ENCODE results near the gene PHAF1.

PHAF1 gene

DNA sequence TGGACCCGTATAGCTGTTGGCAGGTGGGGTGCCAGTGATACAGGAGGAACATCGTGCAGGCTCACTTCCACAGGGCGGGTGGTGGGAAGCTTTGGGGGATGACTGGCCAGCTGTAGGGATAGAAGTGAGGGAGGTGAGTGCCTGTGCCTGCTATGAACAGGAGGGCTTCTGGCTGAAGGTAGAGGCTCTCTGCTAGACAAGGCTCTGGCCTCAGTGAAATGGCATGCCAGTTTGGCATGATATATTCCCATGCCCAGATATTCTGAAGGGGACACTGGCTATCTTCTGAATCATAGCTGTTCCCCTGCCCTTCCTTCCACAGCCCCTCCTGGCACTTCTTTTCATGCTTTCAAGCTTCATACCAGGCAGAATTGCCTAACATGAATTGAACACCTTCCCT lies 19.1 kb downstream of the PHAF1 start:
- DNase-seq (ENCODE audit: insufficient read length, low spot score): no peak
- FAIRE-seq: no peak
- TF ChIP-seq CTCF (IDR thresholded peaks at IDR 0.05; ENCODE audit: insufficient read depth, missing control alignments): no peak

- no peak for FAIRE-seq
- no peak for TF ChIP-seq CTCF (IDR thresholded peaks at IDR 0.05; ENCODE audit: insufficient read depth, missing control alignments)
- DNase-seq (ENCODE audit: insufficient read length, low spot score): no peak
Observed at GRCh38 chr16:67129422-67129821, 19.7 kb downstream of the PHAF1 start.

DNA sequence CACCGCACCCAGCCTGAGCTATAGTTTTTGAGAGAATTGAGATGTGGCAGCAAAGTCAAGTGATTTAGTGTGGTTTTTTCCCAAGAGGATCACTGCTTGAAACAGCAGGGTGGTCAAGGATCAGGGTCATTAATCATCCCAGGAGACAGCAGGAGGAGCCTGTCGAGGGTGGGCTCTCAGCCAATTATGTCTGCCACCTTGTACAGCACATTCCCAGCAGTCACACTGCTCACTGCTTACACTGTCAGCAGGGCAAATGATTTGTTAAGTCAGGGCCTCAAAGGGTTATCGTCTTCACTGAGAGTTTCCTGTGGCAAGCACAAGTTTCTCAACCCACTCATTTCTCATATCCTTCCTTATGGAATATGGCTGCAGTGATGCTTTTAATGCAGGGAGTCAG lies 27.9 kb downstream of the PHAF1 start:
- no peak for FAIRE-seq
- no peak for DNase-seq (ENCODE audit: insufficient read length, low spot score)
- no peak for TF ChIP-seq CTCF (IDR thresholded peaks at IDR 0.05; ENCODE audit: insufficient read depth, missing control alignments)

- no peak for TF ChIP-seq CTCF (IDR thresholded peaks at IDR 0.05; ENCODE audit: insufficient read depth, missing control alignments)
- FAIRE-seq: no peak
Observed at GRCh38 chr16:67141391-67141790, 31.6 kb downstream of the PHAF1 start.

DNA sequence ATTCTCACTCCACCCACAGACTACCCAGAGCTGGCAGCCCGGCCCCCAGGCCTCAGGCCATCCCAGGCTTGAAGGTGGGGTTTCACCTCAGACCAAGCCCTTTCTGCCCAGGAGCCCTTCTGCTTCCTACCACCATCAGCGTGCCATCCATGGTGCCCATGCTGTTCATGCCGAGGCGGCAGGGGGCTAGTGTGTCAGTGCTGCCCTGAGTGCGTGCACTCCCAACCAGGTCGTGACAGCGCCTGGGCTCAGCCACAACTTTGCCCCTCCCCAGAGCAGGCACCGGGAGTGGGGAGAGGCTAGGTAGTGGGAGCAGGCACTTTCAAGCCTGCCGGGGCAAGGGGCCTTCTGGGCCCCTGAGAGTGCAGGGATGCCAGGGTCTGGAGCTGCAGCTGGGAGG lies 32.6 kb downstream of the PHAF1 start:
- no peak for DNase-seq (ENCODE audit: insufficient read length, low spot score)

More at GRCh38 chr16:67141391-67141790, 31.6 kb downstream of the PHAF1 start:
- DNase-seq (ENCODE audit: insufficient read length, low spot score): no peak

GRCh38 chr16:67144943-67145342 lies 35.2 kb downstream of the PHAF1 start:
- no peak for FAIRE-seq
- no peak for DNase-seq (ENCODE audit: insufficient read length, low spot score)
- TF ChIP-seq CTCF (IDR thresholded peaks at IDR 0.05; ENCODE audit: insufficient read depth, missing control alignments): no peak

More for the DNA sequence above, 32.6 kb downstream of the PHAF1 start:
- no peak for TF ChIP-seq CTCF (IDR thresholded peaks at IDR 0.05; ENCODE audit: insufficient read depth, missing control alignments)
- no peak for FAIRE-seq

GRCh38 chr16:67145746-67146145 lies 36.0 kb downstream of the PHAF1 start:
- DNase-seq (ENCODE audit: insufficient read length, low spot score): no peak
- no peak for FAIRE-seq
- no peak for TF ChIP-seq CTCF (IDR thresholded peaks at IDR 0.05; ENCODE audit: insufficient read depth, missing control alignments)
